K562 (cell line): Measurements from ENCODE around the gene KYAT1. TPM values are rescaled to one million over a fixed set of nuclear protein-coding genes. Genes with fewer than 3 reads are reported as not detected.
A peak's percentile ranks its signal among the peaks of the same experiment; 100 is the strongest.

ENCODE experiments used
- CLOCK ChIP-seq: fragments of 250-450 bp; sonication (Bioruptor Pico); IDR thresholded peaks from 2 replicates; pipeline ENCODE4 v1.4.0; 2020; ENCODE audit warnings: mild to moderate bottlenecking, moderate library complexity, borderline replicate concordance
- ETS1 ChIP-seq: conservative IDR thresholded peaks from 2 replicates; pipeline ENCODE4 v1.6.1; 2011; ENCODE audit warnings: low read depth, mild to moderate bottlenecking, low read length; ENCODE audit not compliant: control insufficient read depth
- HNRNPL ChIP-seq: fragments of 200-400 bp; formaldehyde crosslinking; IDR thresholded peaks from 2 replicates; pipeline ENCODE4 v1.6.1; 2017; ENCODE audit warnings: low read depth, mild to moderate bottlenecking, low read length
- NCOR1 ChIP-seq: fragments of 450-650 bp; IDR thresholded peaks from 2 replicates; pipeline ENCODE4 v1.6.1; 2016; ENCODE audit warnings: mild to moderate bottlenecking, moderate library complexity
- SNIP1 ChIP-seq: fragments of 450-650 bp; IDR thresholded peaks from 2 replicates; pipeline ENCODE4 v1.7.1; 2017; ENCODE audit warnings: low read depth, mild to moderate bottlenecking
- SRSF7 ChIP-seq: fragments of 200-400 bp; formaldehyde crosslinking; optimal IDR thresholded peaks from 2 replicates; pipeline ENCODE3; 2017; ENCODE audit warnings: mild to moderate bottlenecking, low read depth, low read length
- TRIM28 ChIP-seq: fragments of 450-650 bp; IDR thresholded peaks from 2 replicates; pipeline ENCODE4 v1.6.1; 2017
- ZNF23 ChIP-seq: fragments of 250-450 bp; sonication (Bioruptor Pico); IDR thresholded peaks from 2 replicates; pipeline ENCODE4 v1.4.0; 2020; ENCODE audit warnings: mild to moderate bottlenecking
- polyA plus RNA-seq, 8 experiments: library from polyadenylated mRNA; depleted of rRNA in 4 of 8; stranded (reverse) in 5 of 8; unstranded in 3 of 8; fragments of >200 nt; fragmentation: Nextera tagmentation in 2 of 8; fragmentation: Illumina TruSeq in 1 of 8; extraction: Ambion mirVana in 2 of 8; extraction: Trizol in 1 of 8; gene quantifications; 2 replicates each; pipeline versions ENCODE4 v1.2.1 to v1.2.3, GENCODE V29; 2011 to 2014; ENCODE audit warnings: inconsistent platforms in 1 of 8, missing spikeins in 1 of 8
- total RNA-seq, 7 experiments: library from RNA; depleted of rRNA in 6 of 7; stranded (reverse); fragments of >200 nt in 6 of 7; fragmentation: Illumina TruSeq in 2 of 7; extraction: Trizol in 2 of 7; gene quantifications; 2 replicates each; pipeline versions ENCODE4 v1.2.1 to v1.2.3, GENCODE V29; 2011 to 2021; ENCODE audit warnings: low replicate concordance in 1 of 7
- TF ChIP-seq, protein P1 (sequence below): fragments of 450-650 bp; IDR thresholded peaks from 2 replicates; pipeline ENCODE4 v1.6.1; 2017; ENCODE audit warnings: antibody characterized with exemption, mild to moderate bottlenecking
- TF ChIP-seq, protein P2 (sequence below): fragments of 200-800 bp; sonication (Bioruptor generic); IDR thresholded peaks from 2 replicates; pipeline ENCODE4 v1.6.1; 2017; ENCODE audit warnings: missing genetic modification characterization, missing compliant biosample characterization
- TF ChIP-seq, protein P3 (sequence below): fragments of 200-800 bp; sonication (Bioruptor generic); IDR thresholded peaks from 2 replicates; pipeline ENCODE4 v1.6.1; 2016; ENCODE audit warnings: missing genetic modification characterization, missing compliant biosample characterization

Gene KYAT1
- total and polyA plus RNA-seq, 9 of the 15 experiments (the other 6 are each of a cell fraction or from before 2014, with no cell fraction given) = 6.4 to 16.8 (median 11.1) TPM

DNA sequence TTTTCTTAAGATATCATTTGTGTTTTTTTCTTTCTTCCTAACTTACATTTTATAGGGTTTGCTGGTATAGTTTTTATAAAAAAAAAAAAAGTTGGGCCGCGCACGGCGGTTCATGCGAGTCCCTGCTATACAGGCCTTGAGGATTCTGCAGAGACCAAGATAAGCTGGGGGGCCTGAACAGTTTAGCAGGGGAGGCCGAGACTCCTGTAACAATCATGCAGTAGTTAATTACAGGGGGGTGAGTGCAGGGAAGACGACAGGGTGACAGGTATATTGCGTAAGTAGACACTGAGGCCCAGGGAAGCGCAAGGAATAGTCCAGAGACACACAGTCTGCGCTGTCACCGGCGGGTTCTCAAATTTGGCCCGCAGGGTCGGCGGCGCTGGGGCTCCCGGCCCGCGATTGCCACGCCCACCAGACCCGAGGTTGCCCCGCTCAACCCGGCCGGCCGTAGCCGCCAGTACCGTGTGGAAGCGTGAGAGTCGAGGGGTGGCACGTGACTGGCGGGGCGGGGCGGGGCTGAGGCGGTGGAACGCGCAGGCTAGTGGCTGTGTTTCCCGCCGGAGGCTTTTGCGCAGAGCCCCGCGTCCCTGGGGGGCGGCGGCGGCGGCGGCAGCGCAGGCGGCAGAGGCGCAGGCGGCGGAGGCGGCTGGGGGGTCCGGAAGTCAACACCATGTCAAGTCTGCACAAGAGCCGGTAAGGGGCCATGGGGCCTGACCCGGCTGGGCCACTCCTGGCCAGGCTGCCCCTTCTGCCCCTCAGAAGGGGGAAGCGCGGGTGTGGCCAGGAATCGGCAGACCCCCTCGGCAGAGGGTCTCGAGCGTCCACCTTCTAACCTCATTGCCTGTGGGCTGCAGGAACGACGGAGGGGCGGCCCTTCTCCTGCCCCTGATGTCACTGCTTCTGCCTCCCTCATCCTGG, 94.8 kb downstream of the KYAT1 start, which contains the start of gene TBC1D13 (continued):
- TF ChIP-seq, protein P1, sequence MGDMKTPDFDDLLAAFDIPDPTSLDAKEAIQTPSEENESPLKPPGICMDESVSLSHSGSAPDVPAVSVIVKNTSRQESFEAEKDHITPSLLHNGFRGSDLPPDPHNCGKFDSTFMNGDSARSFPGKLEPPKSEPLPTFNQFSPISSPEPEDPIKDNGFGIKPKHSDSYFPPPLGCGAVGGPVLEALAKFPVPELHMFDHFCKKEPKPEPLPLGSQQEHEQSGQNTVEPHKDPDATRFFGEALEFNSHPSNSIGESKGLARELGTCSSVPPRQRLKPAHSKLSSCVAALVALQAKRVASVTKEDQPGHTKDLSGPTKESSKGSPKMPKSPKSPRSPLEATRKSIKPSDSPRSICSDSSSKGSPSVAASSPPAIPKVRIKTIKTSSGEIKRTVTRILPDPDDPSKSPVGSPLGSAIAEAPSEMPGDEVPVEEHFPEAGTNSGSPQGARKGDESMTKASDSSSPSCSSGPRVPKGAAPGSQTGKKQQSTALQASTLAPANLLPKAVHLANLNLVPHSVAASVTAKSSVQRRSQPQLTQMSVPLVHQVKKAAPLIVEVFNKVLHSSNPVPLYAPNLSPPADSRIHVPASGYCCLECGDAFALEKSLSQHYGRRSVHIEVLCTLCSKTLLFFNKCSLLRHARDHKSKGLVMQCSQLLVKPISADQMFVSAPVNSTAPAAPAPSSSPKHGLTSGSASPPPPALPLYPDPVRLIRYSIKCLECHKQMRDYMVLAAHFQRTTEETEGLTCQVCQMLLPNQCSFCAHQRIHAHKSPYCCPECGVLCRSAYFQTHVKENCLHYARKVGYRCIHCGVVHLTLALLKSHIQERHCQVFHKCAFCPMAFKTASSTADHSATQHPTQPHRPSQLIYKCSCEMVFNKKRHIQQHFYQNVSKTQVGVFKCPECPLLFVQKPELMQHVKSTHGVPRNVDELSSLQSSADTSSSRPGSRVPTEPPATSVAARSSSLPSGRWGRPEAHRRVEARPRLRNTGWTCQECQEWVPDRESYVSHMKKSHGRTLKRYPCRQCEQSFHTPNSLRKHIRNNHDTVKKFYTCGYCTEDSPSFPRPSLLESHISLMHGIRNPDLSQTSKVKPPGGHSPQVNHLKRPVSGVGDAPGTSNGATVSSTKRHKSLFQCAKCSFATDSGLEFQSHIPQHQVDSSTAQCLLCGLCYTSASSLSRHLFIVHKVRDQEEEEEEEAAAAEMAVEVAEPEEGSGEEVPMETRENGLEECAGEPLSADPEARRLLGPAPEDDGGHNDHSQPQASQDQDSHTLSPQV = peak; percentile 86
- TF ChIP-seq SRSF7 = no peak
- TF ChIP-seq CLOCK (CRISPR knock-in tag) = no peak
- TF ChIP-seq ZNF23 = no peak
- TF ChIP-seq SNIP1 = no peak
- TF ChIP-seq, protein P2, sequence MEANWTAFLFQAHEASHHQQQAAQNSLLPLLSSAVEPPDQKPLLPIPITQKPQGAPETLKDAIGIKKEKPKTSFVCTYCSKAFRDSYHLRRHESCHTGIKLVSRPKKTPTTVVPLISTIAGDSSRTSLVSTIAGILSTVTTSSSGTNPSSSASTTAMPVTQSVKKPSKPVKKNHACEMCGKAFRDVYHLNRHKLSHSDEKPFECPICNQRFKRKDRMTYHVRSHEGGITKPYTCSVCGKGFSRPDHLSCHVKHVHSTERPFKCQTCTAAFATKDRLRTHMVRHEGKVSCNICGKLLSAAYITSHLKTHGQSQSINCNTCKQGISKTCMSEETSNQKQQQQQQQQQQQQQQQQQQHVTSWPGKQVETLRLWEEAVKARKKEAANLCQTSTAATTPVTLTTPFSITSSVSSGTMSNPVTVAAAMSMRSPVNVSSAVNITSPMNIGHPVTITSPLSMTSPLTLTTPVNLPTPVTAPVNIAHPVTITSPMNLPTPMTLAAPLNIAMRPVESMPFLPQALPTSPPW (CRISPR knock-in tag) = peak; percentile 95
- TF ChIP-seq, protein P3, sequence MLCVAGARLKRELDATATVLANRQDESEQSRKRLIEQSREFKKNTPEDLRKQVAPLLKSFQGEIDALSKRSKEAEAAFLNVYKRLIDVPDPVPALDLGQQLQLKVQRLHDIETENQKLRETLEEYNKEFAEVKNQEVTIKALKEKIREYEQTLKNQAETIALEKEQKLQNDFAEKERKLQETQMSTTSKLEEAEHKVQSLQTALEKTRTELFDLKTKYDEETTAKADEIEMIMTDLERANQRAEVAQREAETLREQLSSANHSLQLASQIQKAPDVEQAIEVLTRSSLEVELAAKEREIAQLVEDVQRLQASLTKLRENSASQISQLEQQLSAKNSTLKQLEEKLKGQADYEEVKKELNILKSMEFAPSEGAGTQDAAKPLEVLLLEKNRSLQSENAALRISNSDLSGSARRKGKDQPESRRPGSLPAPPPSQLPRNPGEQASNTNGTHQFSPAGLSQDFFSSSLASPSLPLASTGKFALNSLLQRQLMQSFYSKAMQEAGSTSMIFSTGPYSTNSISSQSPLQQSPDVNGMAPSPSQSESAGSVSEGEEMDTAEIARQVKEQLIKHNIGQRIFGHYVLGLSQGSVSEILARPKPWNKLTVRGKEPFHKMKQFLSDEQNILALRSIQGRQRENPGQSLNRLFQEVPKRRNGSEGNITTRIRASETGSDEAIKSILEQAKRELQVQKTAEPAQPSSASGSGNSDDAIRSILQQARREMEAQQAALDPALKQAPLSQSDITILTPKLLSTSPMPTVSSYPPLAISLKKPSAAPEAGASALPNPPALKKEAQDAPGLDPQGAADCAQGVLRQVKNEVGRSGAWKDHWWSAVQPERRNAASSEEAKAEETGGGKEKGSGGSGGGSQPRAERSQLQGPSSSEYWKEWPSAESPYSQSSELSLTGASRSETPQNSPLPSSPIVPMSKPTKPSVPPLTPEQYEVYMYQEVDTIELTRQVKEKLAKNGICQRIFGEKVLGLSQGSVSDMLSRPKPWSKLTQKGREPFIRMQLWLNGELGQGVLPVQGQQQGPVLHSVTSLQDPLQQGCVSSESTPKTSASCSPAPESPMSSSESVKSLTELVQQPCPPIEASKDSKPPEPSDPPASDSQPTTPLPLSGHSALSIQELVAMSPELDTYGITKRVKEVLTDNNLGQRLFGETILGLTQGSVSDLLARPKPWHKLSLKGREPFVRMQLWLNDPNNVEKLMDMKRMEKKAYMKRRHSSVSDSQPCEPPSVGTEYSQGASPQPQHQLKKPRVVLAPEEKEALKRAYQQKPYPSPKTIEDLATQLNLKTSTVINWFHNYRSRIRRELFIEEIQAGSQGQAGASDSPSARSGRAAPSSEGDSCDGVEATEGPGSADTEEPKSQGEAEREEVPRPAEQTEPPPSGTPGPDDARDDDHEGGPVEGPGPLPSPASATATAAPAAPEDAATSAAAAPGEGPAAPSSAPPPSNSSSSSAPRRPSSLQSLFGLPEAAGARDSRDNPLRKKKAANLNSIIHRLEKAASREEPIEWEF = no peak
- TF ChIP-seq ETS1 = peak; percentile 83
- TF ChIP-seq HNRNPL = no peak
- no peak for TF ChIP-seq TRIM28
- peak; percentile 69 for TF ChIP-seq NCOR1
